ENCODE data around the gene TMEM63B. TPM values are rescaled to one million over a fixed set of nuclear protein-coding genes. Genes with fewer than 3 reads are reported as not detected.
A peak's percentile ranks its signal among the peaks of the same experiment; 100 is the strongest.

TMEM63B gene
- total and polyA plus RNA-seq, 9 of the 15 experiments (the other 6 are each of a cell fraction or from before 2014, with no cell fraction given), result 0.14 to 39.4 (median 14.4) TPM

DNA sequence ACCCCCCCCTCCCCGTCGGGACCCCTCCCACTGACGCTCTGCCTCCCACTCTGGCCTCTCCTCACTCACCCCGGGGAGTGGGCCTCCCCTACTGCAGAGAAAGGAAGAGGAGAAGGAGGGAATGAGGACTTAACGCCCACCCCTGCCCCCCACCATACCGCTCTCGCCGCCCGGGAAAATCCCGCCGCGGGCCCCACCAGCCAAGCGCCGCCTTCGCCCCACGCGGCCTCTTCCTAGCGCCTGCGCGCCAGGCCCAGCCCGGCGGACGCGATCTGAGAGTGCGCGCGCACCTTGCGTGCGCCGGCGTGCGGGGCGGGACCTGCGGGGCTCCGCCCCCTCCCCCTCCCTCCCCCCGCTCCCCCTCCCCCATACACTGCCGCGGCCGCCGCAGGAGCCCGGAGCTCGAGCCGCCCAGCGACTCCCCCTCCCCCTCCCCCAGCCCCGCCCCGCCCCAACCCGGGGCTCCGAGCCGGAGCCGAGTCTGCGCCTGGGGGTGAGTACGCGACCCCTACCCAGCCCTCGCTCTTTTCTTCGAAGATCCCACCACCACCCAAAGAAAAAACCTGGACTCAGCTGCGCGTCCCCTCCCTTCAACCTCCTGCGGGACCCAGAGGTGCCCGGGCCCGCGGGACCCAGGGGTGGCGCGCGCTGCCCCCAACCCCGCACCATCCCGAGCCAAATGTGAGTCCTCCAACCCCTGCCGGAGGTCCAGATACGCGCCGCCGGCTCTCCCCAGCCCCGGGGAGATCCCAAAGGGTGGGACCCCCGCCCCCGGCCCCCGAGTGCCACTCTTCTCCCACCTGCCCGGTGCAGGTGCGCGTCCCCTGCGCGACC lies at the start of gene TMEM63B, which contains the start of gene MRPL14 (continued):
- TF ChIP-seq ZNF431 (CRISPR knock-in tag; IDR thresholded peaks at IDR 0.05) (0 out of 2 replicates have a peak, but pooled peaks have one; percentile 4), YY1 (IDR thresholded peaks at IDR 0.05; ENCODE audit: borderline replicate concordance in 1 of 3, control insufficient read depth in 1 of 3, extremely low read depth in 1 of 3, insufficient read depth in 3 of 3, insufficient read length in 1 of 3, insufficient replicate concordance in 2 of 3, low read depth in 1 of 3, low read length in 2 of 3) (peak in 2 of 3 experiments; percentile 19 to 43), ZNF79 (CRISPR knock-in tag; IDR thresholded peaks at IDR 0.05; ENCODE audit: low read depth) (no peak), NCOA4 (IDR thresholded peaks at IDR 0.05; ENCODE audit: partially characterized antibody) (no peak), POLR2B (IDR thresholded peaks at IDR 0.05; ENCODE audit: low read depth, partially characterized antibody) (peak; percentile 83), ZBTB7A (IDR thresholded peaks at IDR 0.05; ENCODE audit: borderline replicate concordance, control insufficient read depth, low read depth, low read length) (peak; percentile 95), HIVEP1 (CRISPR knock-in tag; IDR thresholded peaks at IDR 0.05) (no peak), HNRNPK (IDR thresholded peaks at IDR 0.05; ENCODE audit: low read depth, low read length, poor library complexity, severe bottlenecking) (peak; percentile 98)
- TF ChIP-seq, protein P1, sequence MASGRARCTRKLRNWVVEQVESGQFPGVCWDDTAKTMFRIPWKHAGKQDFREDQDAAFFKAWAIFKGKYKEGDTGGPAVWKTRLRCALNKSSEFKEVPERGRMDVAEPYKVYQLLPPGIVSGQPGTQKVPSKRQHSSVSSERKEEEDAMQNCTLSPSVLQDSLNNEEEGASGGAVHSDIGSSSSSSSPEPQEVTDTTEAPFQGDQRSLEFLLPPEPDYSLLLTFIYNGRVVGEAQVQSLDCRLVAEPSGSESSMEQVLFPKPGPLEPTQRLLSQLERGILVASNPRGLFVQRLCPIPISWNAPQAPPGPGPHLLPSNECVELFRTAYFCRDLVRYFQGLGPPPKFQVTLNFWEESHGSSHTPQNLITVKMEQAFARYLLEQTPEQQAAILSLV (tag; IDR thresholded peaks at IDR 0.05), result no peak
- TF ChIP-seq, protein P2, sequence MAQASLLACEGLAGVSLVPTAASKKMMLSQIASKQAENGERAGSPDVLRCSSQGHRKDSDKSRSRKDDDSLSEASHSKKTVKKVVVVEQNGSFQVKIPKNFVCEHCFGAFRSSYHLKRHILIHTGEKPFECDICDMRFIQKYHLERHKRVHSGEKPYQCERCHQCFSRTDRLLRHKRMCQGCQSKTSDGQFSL (CRISPR knock-in tag; IDR thresholded peaks at IDR 0.05), result no peak
- TF ChIP-seq, protein P2 (tag; IDR thresholded peaks at IDR 0.05), result peak in 1 of 2 experiments; percentile 93; a peak in 2 of 4 replicates
- TF ChIP-seq, protein P3, sequence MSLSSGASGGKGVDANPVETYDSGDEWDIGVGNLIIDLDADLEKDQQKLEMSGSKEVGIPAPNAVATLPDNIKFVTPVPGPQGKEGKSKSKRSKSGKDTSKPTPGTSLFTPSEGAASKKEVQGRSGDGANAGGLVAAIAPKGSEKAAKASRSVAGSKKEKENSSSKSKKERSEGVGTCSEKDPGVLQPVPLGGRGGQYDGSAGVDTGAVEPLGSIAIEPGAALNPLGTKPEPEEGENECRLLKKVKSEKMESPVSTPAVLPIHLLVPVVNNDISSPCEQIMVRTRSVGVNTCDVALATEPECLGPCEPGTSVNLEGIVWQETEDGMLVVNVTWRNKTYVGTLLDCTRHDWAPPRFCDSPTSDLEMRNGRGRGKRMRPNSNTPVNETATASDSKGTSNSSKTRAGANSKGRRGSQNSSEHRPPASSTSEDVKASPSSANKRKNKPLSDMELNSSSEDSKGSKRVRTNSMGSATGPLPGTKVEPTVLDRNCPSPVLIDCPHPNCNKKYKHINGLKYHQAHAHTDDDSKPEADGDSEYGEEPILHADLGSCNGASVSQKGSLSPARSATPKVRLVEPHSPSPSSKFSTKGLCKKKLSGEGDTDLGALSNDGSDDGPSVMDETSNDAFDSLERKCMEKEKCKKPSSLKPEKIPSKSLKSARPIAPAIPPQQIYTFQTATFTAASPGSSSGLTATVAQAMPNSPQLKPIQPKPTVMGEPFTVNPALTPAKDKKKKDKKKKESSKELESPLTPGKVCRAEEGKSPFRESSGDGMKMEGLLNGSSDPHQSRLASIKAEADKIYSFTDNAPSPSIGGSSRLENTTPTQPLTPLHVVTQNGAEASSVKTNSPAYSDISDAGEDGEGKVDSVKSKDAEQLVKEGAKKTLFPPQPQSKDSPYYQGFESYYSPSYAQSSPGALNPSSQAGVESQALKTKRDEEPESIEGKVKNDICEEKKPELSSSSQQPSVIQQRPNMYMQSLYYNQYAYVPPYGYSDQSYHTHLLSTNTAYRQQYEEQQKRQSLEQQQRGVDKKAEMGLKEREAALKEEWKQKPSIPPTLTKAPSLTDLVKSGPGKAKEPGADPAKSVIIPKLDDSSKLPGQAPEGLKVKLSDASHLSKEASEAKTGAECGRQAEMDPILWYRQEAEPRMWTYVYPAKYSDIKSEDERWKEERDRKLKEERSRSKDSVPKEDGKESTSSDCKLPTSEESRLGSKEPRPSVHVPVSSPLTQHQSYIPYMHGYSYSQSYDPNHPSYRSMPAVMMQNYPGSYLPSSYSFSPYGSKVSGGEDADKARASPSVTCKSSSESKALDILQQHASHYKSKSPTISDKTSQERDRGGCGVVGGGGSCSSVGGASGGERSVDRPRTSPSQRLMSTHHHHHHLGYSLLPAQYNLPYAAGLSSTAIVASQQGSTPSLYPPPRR (CRISPR knock-in tag; IDR thresholded peaks at IDR 0.05; ENCODE audit: borderline replicate concordance), result no peak
